HG03521 (cell line): Measurements from ENCODE around the gene CARD9.
A peak's percentile ranks its signal among the peaks of the same experiment; 100 is the strongest.
"Not testable (repeated sequence)": the region's sequence is repeated elsewhere in the genome, so short reads cannot be mapped to it uniquely, and the experiment has no call there.

Source experiments
- ATAC-seq: cut with Tn5 transposase; IDR thresholded peaks from one replicate; pipeline ENCODE4 v1.9.1; 2021; ENCODE audit warnings: mild to moderate bottlenecking, moderate library complexity; ENCODE audit not compliant: unreplicated experiment

Gene CARD9, protein sequence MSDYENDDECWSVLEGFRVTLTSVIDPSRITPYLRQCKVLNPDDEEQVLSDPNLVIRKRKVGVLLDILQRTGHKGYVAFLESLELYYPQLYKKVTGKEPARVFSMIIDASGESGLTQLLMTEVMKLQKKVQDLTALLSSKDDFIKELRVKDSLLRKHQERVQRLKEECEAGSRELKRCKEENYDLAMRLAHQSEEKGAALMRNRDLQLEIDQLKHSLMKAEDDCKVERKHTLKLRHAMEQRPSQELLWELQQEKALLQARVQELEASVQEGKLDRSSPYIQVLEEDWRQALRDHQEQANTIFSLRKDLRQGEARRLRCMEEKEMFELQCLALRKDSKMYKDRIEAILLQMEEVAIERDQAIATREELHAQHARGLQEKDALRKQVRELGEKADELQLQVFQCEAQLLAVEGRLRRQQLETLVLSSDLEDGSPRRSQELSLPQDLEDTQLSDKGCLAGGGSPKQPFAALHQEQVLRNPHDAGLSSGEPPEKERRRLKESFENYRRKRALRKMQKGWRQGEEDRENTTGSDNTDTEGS

DNA sequence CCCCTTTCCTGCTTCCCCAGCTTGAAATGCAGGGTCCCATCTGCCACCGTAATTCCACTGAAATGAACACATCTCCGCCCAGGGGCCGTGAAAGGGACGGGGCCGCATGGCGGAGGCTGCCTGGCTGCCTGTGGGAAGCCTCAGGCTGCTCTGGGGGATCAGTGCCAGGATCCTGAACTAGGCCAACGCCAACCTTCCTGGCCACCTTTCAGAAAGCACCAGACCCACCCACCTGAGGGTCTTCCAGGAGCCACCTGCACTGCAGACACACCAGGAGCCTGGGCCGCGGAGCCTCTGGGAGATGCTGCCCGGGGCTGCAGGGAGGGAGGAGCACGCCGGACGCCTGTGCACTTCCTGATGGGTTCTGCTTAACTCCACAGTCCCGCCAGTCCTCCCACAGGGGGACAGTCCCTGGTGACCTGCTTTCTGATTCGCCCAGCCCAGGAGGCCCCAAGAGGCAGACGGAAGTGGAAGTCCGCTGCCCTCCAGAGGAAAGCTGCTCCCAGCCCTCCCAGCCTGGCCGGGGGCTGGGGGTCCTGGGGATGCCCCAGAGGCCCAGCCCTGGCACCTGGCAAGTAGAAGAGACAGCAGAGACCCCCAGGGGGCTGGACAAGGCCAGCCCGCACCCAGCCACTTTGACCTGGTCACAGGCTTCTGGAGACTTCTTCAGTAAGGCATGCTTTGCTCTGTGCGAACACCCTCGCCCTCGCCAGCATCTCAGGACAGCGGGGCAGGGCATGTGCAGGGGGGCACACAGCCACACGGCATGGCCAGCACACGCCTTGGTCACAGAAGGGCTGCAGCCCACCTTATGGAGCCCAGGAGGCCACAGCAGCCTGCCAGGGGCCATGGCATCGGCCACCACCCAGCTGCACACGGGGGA, at the start of gene CARD9:
Gene CARD9, minus strand, starts transcription at position 370 of the 883 bp plus-strand sequence. CDS start 1,591 bp downstream, outside the sequence.
- ATAC-seq = no peak

DNA sequence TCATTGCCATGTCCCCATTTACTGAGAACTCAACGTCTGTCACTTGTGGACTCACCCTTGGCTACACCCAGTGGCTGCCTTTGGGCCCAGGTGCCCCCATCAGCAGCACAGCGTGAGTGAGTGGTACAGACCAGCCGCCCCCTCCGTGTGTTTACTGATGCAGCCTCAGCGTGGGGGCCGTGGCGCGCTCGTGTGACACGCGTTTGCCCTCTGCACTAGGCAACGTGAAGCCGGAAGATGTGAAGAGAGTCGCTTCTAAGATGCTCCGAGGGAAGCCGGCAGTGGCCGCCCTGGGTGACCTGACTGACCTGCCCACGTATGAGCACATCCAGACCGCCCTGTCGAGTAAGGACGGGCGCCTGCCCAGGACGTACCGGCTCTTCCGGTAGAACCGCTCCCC, 49.4 kb upstream of the CARD9 start:
- no peak for ATAC-seq

DNA sequence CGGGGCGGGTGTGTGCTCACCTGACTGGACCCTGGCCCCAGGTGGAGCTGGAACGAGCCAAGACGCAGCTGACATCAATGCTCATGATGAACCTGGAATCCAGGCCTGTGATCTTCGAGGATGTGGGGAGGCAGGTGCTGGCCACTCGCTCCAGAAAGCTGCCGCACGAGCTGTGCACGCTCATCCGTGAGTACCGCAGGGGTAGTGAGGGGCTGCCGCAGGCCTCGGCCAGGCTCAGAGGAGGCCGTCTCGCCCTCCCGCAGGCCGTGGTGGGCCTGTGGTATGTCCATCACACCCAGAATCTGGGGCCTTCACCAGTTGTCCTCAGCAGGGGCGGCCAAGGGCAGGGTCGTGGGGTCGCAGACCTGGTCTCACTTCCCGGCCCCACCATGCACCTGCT, 48.3 kb upstream of the CARD9 start:
- no peak for ATAC-seq

DNA sequence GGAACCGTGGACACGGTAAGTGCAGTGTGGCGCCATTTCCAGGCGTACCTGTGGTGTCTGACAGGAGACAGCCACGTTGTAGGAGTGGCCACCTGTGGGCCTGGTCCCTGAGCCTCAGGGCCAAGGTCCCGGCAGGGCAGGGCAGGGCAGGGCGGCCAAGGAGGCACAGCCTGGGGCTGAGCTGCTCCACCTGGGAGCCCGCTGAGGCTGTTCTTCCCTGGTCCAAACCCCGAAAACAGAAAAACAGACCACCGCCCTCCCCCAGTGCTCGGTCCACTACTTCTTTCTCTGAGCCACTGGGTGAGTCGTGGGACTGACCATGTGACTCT, 45.6 kb upstream of the CARD9 start:
- no peak for ATAC-seq

DNA sequence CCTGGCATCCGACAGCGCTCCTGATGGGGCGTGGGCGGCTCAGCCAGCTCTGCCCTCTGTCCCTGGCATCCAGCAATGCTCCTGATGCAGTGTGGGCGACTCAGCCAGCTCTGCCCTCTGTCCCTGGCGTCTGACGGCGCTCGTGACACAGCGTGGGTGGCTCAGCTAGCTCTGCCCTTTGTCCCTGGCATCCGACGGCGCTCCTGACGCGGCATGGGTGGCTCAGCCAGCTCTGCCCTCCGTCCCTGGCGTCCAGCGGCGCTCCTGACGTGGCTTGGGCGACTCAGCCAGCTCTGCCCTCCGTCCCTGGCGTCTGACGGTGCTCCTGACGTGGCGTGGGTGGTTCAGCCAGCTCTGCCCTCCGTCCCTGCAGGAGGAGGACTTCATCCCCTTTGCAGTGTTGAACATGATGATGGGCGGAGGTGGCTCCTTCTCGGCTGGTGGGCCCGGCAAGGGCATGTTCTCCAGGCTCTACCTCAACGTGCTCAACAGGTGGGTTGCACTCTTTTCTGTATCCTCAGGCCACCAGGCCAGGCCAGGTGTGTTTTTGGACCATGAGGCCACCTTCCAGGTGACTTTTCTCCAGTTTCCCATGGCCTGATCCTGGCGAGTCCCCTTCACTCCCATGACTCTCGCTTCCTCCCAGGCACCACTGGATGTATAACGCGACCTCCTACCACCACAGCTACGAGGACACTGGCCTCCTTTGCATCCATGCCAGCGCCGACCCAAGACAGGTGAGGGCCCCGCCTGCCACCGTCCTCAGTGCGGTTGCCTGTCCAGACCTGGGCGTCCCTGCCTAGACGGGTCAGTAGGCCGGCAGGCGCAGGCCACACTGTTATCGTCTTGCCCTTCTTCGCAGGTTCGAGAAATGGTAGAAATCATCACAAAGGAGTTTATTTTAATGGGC, 45.0 kb upstream of the CARD9 start:
- no peak for ATAC-seq

DNA sequence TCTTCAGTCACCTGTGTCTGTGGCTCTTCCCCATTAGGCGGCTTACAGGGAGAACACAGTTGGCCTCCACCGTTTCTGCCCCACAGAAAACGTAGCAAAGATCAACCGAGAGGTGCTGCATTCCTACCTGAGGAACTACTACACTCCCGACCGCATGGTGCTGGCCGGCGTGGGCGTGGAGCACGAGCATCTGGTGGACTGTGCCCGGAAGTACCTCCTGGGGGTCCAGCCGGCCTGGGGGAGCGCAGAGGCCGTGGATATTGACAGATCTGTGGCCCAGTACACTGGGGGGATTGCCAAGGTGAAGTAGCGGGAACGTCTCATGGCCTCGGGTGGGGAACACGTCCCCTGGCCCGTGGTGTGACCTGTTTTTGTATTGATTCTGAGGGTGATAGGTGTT, 43.4 kb upstream of the CARD9 start:
- ATAC-seq = no peak

DNA sequence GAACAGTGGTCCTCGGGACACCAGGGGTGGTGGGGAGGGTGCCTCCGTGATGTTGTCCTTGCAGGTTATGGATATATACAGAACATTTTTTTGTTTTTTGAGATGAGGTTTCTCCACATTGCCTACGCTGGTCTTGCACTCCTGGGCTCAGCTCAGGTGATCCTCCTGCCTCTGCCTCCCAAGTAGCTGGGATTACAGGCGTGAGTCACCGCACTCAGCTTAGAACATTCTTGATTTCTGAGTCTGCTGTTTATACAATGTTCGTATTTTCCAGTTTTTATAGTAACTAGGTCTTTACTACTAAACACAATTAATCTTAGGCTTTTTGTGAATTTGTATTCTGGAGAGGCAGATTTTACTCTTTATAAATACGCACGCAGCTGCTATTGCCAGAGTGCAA, 43.0 kb upstream of the CARD9 start:
- ATAC-seq = no peak

DNA sequence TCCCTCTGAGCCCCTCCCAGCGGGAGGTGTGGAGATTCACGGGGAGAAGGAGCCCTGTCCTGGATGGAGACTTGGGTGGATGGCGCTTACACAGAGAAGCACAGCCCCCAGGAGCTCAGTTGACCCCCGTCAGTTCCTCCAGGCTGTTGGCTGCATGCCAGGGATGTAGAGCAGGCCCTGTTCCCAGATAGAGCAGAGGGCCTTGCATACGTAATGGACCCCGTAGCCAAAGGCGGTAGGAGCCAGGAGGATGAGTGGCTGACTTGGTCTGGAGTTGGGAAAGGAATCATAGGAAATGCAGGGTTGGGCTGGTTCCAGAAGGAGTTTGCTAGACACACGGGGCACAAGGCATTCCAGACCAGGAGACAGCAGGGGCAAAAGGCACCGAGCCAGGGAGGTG, 39.5 kb upstream of the CARD9 start:
- no peak for ATAC-seq

DNA sequence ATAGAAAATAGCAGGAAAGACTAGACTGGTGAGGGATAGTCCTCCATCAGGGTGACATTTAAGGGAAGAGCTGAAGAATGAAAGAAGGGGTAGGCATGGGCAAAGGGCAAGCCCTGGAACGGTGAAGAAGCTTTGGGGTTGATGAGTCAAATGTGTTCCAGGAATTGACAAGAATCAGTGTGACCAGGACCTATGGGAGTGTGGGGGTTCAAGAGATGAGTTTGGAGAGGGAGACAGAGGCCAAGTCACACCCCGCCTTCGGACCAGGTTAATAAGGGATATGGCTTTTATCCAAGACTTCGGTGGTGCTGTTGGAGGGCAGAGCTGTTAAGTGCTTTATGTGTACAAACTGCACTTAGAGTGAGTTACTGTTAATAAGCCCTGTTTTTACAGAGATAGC, 37.9 kb upstream of the CARD9 start:
- no peak for ATAC-seq

DNA sequence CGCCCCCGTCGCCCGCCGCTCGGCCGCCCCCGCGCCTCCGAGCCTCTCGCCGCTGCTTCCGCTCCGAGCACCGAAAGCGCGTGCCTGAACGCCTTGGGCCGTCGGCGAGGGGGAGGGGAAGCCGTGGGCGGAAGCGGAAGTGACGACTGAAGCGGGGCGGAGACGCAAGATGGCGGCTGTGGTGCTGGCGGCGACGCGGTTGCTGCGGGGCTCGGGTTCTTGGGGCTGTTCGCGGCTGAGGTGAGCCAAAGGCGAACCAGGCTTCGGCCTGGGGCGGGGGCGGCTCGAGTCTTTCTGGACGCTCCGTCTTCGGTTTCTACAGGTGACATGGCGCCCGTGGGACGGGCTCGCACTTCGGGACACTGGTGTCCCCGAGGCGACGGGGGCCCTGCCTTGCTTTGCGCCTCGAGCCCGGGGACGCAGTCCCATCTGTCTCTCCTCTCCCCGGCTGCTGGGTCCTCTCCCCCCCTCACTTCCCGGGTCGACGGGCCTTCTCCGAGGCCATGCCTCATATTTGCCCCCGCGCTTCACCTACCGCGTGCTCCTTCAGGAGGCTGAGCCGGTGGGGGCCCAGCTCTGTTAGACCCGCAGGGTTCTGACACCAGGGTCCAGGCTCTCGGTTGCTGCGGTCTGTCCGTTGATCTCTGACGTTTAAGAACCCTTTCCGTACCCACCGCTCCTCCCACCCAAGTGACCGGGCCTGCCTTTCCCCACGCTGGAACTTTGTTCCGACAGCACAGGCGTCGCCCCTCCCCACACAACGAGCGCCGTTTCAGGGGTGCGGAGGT, 37.2 kb upstream of the CARD9 start, which contains the start of the genes ENTR1 and PMPCA:
Gene ENTR1, minus strand, starts transcription at position 115 of the 788 bp plus-strand sequence. CDS start 217 bp downstream, outside the sequence.
Gene PMPCA, plus strand, starts transcription at position 159 of the 788 bp plus-strand sequence. Its CDS starts 11 bp downstream, at position 170.
- ATAC-seq = peak; percentile 79

DNA sequence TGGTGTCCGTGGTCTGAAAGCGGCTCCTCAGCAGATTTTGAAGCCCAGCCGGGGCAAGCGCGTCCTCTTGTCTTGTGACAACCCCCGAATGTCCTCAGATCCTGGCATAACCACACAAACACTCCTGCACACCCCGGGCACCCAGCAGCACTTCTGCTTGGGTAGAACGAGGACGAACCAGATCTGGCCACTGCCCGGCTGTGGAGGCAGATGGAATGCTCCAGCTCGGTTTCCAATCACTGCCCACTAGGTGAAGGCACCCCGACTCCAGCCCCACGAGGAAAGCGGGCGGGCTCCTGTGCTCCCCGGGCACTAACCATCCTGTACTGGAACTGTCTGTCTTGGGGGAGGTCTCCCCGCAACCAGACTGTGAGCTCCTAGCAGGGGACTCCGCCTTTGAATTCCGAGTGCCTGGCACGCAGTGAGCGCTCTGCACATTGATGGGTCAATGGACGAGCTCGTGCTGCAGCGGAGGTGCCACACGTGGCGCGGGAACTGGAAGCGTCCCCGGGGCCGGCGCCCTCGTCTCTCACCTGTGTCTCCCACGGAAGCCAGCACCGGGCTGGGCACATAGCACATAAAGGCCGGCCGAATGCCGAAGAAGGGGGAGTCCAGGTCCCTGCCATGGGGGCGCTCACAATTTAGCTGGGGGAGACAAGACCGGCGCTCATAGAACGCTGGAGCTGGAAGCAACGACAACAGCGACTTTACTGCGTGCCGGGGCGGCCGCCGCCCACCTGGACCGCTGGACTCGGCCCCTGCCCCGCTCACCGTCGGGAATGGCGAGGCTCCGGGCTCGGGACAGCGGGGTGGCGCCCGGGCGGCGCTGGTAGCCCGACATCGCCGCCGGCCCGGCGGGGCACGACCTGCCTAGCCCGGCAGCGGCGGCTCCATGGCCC, 36.3 kb upstream of the CARD9 start:
- ATAC-seq = peak; percentile 19

DNA sequence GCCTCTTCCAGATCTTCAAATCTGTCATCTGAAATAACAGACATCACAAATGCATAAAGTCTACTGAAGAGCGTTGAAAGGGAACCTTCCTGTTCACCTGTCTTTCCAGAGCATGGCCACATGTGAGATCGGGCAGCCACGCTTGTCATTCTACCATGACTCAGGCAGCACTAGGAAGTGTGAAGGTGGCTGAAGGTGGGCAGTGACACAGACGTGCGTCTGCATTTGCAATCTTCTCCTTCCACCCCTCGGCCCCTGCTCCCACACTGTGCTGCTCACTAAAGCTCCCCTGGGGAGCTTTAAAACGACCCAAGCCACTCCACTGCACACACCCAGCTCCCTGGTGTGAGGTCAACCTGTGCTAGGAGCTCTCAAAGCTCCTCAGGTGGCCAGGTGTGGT, 34.4 kb upstream of the CARD9 start:
- ATAC-seq = no peak

DNA sequence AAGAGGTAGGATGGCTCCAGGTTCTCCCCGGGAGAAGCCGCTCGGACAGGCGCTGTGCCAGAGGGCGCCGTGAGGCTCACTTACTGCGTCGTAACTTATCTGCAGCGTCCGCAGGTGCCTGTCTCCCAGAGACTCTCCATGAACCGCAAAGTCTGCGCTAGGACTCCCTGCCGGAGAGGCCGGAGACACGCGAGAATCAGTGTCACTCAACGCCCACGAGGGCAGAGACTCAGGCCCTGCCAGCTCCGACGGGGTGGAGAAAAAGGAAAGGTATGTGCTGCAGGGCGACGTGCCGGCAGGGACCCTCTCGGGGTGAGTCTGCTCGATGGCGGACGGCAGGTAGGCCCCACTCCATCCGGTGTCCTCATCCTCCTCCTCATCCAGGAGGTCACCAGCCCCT, 33.6 kb upstream of the CARD9 start:
- not testable (repeated sequence) for ATAC-seq

DNA sequence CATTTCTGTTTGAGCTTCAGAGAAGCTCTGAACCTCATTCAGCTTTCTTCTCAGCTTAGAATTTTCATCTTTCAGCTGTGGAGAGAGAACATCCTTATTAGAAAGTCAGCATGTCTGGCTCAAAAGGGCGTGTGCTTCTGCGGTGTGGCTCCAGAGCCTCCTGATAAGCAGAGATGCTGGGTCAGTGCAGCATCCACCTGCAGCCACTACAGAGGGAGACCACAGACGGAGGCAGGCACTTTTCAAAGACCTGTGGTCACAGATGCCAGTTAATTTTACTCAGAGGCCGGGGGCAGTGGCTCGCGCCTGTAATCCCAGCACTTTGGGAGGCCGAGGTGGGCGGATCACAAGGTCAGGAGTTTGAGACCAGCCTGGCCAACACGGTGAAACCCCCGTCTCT, 32.4 kb upstream of the CARD9 start:
- not testable (repeated sequence) for ATAC-seq

DNA sequence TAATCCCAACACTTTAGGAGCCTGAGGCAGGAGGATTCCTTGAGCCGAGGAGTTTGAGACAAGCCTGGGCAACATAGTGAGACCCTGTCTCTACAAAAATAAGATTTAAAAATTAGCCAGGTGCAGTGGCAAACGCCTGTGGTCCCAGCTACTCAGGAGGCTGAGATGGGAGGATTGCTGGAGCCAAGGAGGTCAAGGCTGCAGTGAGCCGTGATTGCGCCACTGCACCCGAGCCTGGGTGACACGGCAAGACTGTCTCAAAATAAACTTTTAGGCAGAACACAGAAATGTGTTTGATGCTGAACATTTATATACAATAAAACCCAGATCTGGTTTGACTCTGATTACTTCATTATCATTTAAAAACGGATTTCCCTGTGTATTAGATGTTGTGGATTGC, 32.0 kb upstream of the CARD9 start:
- ATAC-seq = no peak

DNA sequence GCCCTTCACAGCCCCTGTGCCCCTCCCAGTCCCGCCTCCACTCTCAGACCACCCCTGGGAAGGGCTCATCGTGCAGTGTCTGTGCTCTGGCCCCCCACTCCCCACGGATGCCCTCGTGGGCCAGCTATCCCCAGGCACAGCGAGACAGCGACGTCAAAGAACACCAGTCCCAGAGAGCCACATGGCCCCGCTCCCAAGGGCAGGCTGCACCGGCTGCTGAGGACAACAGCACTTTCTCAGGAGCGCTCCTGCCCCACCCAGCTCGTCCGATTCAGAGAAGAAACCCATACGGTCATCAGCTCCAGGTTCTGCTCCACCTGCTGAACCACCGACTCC, 31.3 kb upstream of the CARD9 start:
- no peak for ATAC-seq

DNA sequence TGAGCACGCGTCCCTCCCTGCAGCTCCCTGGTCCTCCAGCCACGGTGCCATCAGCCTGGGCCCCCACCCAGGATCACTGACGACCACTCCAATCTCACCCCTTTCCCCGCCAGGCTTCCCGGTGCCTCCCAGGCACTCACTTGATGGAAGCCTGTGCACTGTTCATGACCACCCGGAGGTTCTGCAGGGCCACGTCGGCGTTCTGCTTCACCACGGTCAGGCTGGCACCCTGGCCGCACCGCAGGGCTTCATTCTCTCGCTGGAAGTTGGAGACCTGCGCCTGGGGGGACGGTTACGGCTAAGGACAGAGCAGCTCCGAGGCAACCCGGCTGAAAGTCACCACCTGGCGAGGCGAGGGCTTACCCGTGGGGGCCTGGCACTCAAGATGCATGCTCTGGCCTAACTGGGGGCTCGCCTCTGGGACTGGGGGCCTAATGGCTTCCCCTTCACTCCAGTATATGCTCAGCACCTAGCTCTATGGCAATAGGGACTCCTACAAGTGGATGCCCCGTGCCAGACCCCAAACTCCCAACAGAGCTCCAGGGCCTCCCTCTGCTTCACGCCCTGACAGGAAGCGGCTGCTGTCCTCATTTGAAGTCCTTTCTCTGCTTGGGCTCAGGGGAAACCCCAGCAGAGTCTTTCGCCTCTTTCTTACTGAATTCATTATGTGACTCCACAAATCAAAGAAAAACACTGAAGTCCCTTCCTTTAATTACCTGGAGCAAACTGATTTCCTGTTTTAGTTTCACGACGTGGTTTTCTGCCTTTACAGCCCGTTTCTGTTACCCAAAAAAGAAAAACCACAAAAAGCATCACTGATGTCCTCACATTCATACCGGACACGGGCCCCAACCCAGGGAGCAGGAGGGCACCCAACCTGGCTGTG, 30.7 kb upstream of the CARD9 start:
- no peak for ATAC-seq

DNA sequence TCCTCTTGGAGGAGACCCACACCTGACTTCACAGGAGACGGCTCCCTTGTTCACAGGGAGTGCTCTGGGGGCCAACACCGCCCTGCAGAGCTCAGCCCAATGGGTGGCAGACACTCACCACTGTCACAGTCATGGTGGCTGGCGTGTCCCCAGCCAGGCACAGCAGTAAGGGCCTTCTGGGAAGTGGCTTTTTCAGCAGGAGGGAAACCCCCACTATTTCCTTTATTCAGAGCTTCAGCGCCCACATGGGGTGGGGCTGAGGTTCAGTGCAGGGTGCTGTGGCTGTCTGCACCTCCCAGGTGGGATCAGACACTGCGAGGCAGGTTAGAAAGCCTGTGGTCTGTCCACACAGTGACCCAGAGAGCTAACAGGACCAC, 30.1 kb upstream of the CARD9 start:
- no peak for ATAC-seq
